ENCODE results near the gene TMEM163.

DNA sequence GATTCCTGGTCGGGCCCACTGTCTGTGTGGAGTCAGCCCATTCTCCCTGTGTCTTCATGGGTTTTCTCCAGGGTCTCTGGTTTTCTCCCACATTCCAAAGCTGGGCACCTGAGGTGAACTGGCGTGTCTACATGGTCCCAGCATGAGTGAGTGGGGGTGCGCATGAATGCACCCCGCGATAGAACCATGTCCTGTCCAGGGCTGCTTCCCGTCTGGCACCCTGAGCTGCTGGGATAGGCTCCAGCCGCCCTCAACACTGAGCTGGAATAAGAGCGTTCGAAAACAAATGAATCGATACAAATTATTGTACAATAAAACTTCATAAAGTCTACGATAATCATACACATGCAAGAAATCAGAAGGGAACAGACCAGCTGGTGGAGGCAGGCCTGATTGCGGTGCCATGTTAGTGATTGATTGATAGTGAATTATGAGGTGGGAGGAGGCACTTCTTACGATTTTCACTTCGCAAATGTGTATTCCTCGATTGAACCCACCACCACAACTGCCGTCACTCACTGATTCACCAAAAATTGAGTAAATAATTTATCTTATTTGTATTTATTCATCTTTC, 278.4 kb downstream of the TMEM163 start:
- TF ChIP-seq YY1 (IDR thresholded peaks at IDR 0.05; ENCODE audit: extremely low read depth, insufficient replicate concordance, low read depth, low read length) (no peak), POLR2A (IDR thresholded peaks at IDR 0.05; ENCODE audit: borderline replicate concordance, extremely low read depth, insufficient read depth, insufficient read length) (no peak), EZH2 (IDR thresholded peaks at IDR 0.05) (no peak), POLR2AphosphoS5 (IDR thresholded peaks at IDR 0.05; ENCODE audit: low read depth, low read length) (no peak), RAD21 (IDR thresholded peaks at IDR 0.05; ENCODE audit: low read depth) (no peak), SP1 (IDR thresholded peaks at IDR 0.05; ENCODE audit: low read depth) (no peak)
- TF ChIP-seq, protein P1, sequence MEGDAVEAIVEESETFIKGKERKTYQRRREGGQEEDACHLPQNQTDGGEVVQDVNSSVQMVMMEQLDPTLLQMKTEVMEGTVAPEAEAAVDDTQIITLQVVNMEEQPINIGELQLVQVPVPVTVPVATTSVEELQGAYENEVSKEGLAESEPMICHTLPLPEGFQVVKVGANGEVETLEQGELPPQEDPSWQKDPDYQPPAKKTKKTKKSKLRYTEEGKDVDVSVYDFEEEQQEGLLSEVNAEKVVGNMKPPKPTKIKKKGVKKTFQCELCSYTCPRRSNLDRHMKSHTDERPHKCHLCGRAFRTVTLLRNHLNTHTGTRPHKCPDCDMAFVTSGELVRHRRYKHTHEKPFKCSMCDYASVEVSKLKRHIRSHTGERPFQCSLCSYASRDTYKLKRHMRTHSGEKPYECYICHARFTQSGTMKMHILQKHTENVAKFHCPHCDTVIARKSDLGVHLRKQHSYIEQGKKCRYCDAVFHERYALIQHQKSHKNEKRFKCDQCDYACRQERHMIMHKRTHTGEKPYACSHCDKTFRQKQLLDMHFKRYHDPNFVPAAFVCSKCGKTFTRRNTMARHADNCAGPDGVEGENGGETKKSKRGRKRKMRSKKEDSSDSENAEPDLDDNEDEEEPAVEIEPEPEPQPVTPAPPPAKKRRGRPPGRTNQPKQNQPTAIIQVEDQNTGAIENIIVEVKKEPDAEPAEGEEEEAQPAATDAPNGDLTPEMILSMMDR (IDR thresholded peaks at IDR 0.05 in 2 of 3, conservative IDR thresholded peaks at IDR 0.05 in 1 of 3; ENCODE audit: borderline replicate concordance in 1 of 3, insufficient read depth in 1 of 3, low read depth in 2 of 3, low read length in 2 of 3): no peak
- TF ChIP-seq, protein P2, sequence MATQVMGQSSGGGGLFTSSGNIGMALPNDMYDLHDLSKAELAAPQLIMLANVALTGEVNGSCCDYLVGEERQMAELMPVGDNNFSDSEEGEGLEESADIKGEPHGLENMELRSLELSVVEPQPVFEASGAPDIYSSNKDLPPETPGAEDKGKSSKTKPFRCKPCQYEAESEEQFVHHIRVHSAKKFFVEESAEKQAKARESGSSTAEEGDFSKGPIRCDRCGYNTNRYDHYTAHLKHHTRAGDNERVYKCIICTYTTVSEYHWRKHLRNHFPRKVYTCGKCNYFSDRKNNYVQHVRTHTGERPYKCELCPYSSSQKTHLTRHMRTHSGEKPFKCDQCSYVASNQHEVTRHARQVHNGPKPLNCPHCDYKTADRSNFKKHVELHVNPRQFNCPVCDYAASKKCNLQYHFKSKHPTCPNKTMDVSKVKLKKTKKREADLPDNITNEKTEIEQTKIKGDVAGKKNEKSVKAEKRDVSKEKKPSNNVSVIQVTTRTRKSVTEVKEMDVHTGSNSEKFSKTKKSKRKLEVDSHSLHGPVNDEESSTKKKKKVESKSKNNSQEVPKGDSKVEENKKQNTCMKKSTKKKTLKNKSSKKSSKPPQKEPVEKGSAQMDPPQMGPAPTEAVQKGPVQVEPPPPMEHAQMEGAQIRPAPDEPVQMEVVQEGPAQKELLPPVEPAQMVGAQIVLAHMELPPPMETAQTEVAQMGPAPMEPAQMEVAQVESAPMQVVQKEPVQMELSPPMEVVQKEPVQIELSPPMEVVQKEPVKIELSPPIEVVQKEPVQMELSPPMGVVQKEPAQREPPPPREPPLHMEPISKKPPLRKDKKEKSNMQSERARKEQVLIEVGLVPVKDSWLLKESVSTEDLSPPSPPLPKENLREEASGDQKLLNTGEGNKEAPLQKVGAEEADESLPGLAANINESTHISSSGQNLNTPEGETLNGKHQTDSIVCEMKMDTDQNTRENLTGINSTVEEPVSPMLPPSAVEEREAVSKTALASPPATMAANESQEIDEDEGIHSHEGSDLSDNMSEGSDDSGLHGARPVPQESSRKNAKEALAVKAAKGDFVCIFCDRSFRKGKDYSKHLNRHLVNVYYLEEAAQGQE (IDR thresholded peaks at IDR 0.05; ENCODE audit: low read depth): no peak
- TF ChIP-seq, protein P3, sequence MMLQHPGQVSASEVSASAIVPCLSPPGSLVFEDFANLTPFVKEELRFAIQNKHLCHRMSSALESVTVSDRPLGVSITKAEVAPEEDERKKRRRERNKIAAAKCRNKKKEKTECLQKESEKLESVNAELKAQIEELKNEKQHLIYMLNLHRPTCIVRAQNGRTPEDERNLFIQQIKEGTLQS (IDR thresholded peaks at IDR 0.05): no peak

Measured in HCT116 (cell line).